Activated naive CD4-positive, alpha-beta T cell treated with anti-CD3 and anti-CD28 coated beads, Interleukin-2, amount 10 ng/mL, durations not matched to agents 7 days and 5 days (primary cell): ENCODE results near the gene SUFU.

Experiments used
- CTCF ChIA-PET: fragments of 350-600 bp; sonication (Branson Sonifier 250); formaldehyde crosslinking; loops from one replicate; lab custom pipeline; 2021; ENCODE audit warnings: antibody characterized with exemption; lab: Charles Lee
- DNase-seq: peaks from one replicate; pipeline ENCODE4 v3.0.0-alpha.2; 2020
- H3K27ac Mint-ChIP-seq: one replicate; pipeline ENCODE4 v1.8.0; 2021; ENCODE audit warnings: mild to moderate bottlenecking, moderate library complexity, mixed read lengths
- H3K27me3 Mint-ChIP-seq: one replicate; pipeline ENCODE4 v1.8.0; 2021; ENCODE audit warnings: mild to moderate bottlenecking, mixed read lengths
- H3K36me3 Mint-ChIP-seq: one replicate; pipeline ENCODE4 v1.8.0; 2021; ENCODE audit warnings: mixed read lengths
- H3K4me1 Mint-ChIP-seq: one replicate; pipeline ENCODE4 v1.8.0; 2021; ENCODE audit warnings: mixed read lengths
- H3K4me3 Mint-ChIP-seq: one replicate; pipeline ENCODE4 v1.8.0; 2021; ENCODE audit warnings: mild to moderate bottlenecking, moderate library complexity, mixed read lengths
- H3K9me3 Mint-ChIP-seq: one replicate; pipeline ENCODE4 v1.8.0; 2021; ENCODE audit warnings: mixed read lengths

The SUFU gene

GRCh38 chr10:102678842-102679289, 175.1 kb downstream of the SUFU start:
- Mint-ChIP-seq H3K4me1 (peaks cover 51% of the 10 kb centered on the region), H3K36me3 (peaks cover 2% of the 10 kb centered on the region), H3K27ac (no peak overlapping the region), H3K4me3 (no peak overlapping the region), H3K9me3 (no peaks in the 10 kb centered on the region), H3K27me3 (no peaks in the 10 kb centered on the region)
- DNase-seq: peak; percentile 32
- CTCF ChIA-PET: interaction anchor here (0.7 to 3.8 kb wide), 3 partner anchors 31 to 34 kb away, joined by 3 to 15 read pairs (median 4); partner anchors contain the start of genes ARL3 and SFXN2

- CTCF ChIA-PET: interaction anchor here (0.7 to 3.8 kb wide), 3 partner anchors 10 to 34 kb away, joined by 3 to 15 read pairs (median 5); partner anchors contain the start of genes ARL3 and SFXN2
- no peaks in the 10 kb centered on the region for H3K9me3 Mint-ChIP-seq
- H3K4me1 Mint-ChIP-seq: peaks cover 44% of the 10 kb centered on the region
Measured at GRCh38 chr10:102679596-102679995, 175.8 kb downstream of the SUFU start.

GRCh38 chr10:102681696-102682095, 177.9 kb downstream of the SUFU start:
- peaks cover 23% of the 10 kb centered on the region for H3K4me1 Mint-ChIP-seq
- H3K27me3 Mint-ChIP-seq: no peaks in the 10 kb centered on the region
- H3K27ac Mint-ChIP-seq: no peak overlapping the region
- DNase-seq: no peak
- H3K4me3 Mint-ChIP-seq: no peak overlapping the region
- peaks cover 2% of the 10 kb centered on the region for H3K36me3 Mint-ChIP-seq
- no peaks in the 10 kb centered on the region for H3K9me3 Mint-ChIP-seq
- CTCF ChIA-PET: no interaction called here

More at GRCh38 chr10:102679596-102679995, 175.8 kb downstream of the SUFU start:
- Mint-ChIP-seq H3K36me3 (peaks cover 2% of the 10 kb centered on the region), H3K27me3 (no peaks in the 10 kb centered on the region), H3K27ac (no peak overlapping the region), H3K4me3 (no peak overlapping the region)
- DNase-seq: no peak

DNA sequence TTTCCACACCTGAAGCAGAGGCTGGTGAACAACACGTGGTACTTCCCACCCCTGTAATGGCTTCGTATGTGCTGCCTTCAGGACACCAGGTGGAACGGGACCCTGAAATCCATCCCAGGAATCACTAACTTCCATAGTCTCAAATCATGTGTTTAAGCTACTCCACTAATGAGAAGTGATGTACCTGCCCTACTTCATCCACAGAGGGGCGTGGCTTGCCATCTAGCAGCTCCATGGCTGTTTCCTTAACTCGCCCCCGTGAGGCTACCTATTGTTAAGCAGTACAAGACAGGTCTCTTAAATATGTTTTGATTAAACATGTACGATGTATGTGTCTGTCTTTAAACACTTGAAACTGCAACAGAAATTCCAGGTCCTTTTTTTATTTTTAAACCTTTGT, 178.6 kb downstream of the SUFU start:
- Mint-ChIP-seq H3K9me3 (no peaks in the 10 kb centered on the region), H3K27ac (no peak overlapping the region), H3K4me1 (peaks cover 17% of the 10 kb centered on the region), H3K27me3 (no peaks in the 10 kb centered on the region), H3K4me3 (no peak overlapping the region), H3K36me3 (peaks cover 2% of the 10 kb centered on the region)
- CTCF ChIA-PET: no interaction called here
- DNase-seq: peak; percentile 41

DNA sequence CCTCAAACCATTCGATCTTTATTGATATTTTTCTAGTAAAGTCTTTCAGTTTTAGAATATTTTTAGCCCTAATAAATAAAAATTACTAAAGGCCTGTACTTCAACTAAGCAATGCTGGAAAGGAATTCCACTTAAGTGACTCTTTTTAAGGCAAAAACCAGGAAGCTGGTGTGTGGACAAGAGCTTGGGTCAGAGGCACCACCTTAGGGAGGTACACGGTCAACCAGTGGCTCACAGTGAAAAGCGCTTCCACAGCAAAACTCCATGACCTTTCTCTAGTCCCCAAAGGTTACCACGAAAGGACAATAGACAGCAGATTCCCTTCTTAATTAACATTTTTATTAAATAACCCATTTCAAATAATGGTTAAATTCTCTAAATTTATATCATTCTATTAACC, 179.2 kb downstream of the SUFU start:
- Mint-ChIP-seq H3K9me3 (no peaks in the 10 kb centered on the region), H3K4me1 (peaks cover 17% of the 10 kb centered on the region), H3K27ac (no peak overlapping the region), H3K36me3 (peaks cover 2% of the 10 kb centered on the region), H3K27me3 (no peaks in the 10 kb centered on the region), H3K4me3 (no peak overlapping the region)
- CTCF ChIA-PET: interaction anchor here (0.6 kb wide), 1 partner anchor 11 kb away, joined by 3 read pairs; no protein-coding TSS in a partner anchor
- no peak for DNase-seq
